ENCODE results near the gene TMEM125.
A peak's percentile ranks its signal among the peaks of the same experiment; 100 is the strongest.

TMEM125 gene

GRCh38 chr1:43313771-43314170 is 44.0 kb downstream of the TMEM125 start:
- DNase-seq, result no peak

GRCh38 chr1:43314233-43314632 is 44.5 kb downstream of the TMEM125 start:
- DNase-seq, result no peak

GRCh38 chr1:43315481-43315880 is 45.7 kb downstream of the TMEM125 start:
- DNase-seq, result no peak

GRCh38 chr1:43315963-43316737 is 46.4 kb downstream of the TMEM125 start:
- no peak for DNase-seq

- DNase-seq, result no peak
Observed at GRCh38 chr1:43316738-43317520, 47.1 kb downstream of the TMEM125 start.

- DNase-seq, result peak in 1 of 2 experiments; percentile 26
Observed at GRCh38 chr1:43317817-43318471, 48.2 kb downstream of the TMEM125 start.

- DNase-seq, result no peak
Observed at GRCh38 chr1:43318831-43319230, 49.0 kb downstream of the TMEM125 start.

- no peak for DNase-seq
Observed at GRCh38 chr1:43319288-43319687, 49.5 kb downstream of the TMEM125 start.

- DNase-seq, result no peak
Observed at GRCh38 chr1:43319766-43320165, 50.0 kb downstream of the TMEM125 start.

- DNase-seq, result no peak
Observed at GRCh38 chr1:43321331-43321891, 51.6 kb downstream of the TMEM125 start.

- DNase-seq, result no peak
Observed at GRCh38 chr1:43322506-43322905, 52.7 kb downstream of the TMEM125 start.
